ENCODE results near the gene ACTR1B.

Gene ACTR1B

GRCh38 chr2:97678298-97678697, 14.5 kb upstream of the ACTR1B start:
- no peak for TF ChIP-seq CTCF (IDR thresholded peaks at IDR 0.05; ENCODE audit: low read depth, low read length)
- no peak for TF ChIP-seq POLR2A (IDR thresholded peaks at IDR 0.05; ENCODE audit: extremely low read depth, insufficient read length)
- TF ChIP-seq MAX (IDR thresholded peaks at IDR 0.05; ENCODE audit: low read depth, low read length), result no peak
- TF ChIP-seq MYC (IDR thresholded peaks at IDR 0.05; ENCODE audit: low read depth, low read length), result no peak
- H3K4me3 ChIP-seq (ENCODE audit: low read depth, low read length), result no peak overlapping the region
- peak; percentile 39 for DNase-seq (ENCODE audit: low read depth)

GRCh38 chr2:97677480-97677879, 13.6 kb upstream of the ACTR1B start:
- TF ChIP-seq POLR2A (IDR thresholded peaks at IDR 0.05; ENCODE audit: extremely low read depth, insufficient read length) (no peak), CTCF (IDR thresholded peaks at IDR 0.05; ENCODE audit: low read depth, low read length) (no peak), MAX (IDR thresholded peaks at IDR 0.05; ENCODE audit: low read depth, low read length) (no peak), MYC (IDR thresholded peaks at IDR 0.05; ENCODE audit: low read depth, low read length) (no peak)
- no peak for DNase-seq (ENCODE audit: low read depth)
- H3K4me3 ChIP-seq (ENCODE audit: low read depth, low read length), result no peak overlapping the region

- DNase-seq (ENCODE audit: low read depth), result no peak
- H3K4me3 ChIP-seq (ENCODE audit: low read depth, low read length), result no peak overlapping the region
- TF ChIP-seq CTCF (IDR thresholded peaks at IDR 0.05; ENCODE audit: low read depth, low read length) (no peak), MYC (IDR thresholded peaks at IDR 0.05; ENCODE audit: low read depth, low read length) (no peak), POLR2A (IDR thresholded peaks at IDR 0.05; ENCODE audit: extremely low read depth, insufficient read length) (no peak), MAX (IDR thresholded peaks at IDR 0.05; ENCODE audit: low read depth, low read length) (no peak)
Observed at GRCh38 chr2:97676620-97677019, 12.8 kb upstream of the ACTR1B start.

- no peak for TF ChIP-seq MAX (IDR thresholded peaks at IDR 0.05; ENCODE audit: low read depth, low read length)
- TF ChIP-seq CTCF (IDR thresholded peaks at IDR 0.05; ENCODE audit: low read depth, low read length), result no peak
- TF ChIP-seq MYC (IDR thresholded peaks at IDR 0.05; ENCODE audit: low read depth, low read length), result no peak
- no peak for TF ChIP-seq POLR2A (IDR thresholded peaks at IDR 0.05; ENCODE audit: extremely low read depth, insufficient read length)
- DNase-seq (ENCODE audit: low read depth), result no peak
- no peak overlapping the region for H3K4me3 ChIP-seq (ENCODE audit: low read depth, low read length)
Observed at GRCh38 chr2:97675430-97676113, 11.7 kb upstream of the ACTR1B start.

GRCh38 chr2:97673915-97674283, 10.1 kb upstream of the ACTR1B start:
- DNase-seq (ENCODE audit: low read depth), result no peak
- TF ChIP-seq MYC (IDR thresholded peaks at IDR 0.05; ENCODE audit: low read depth, low read length), result no peak
- TF ChIP-seq CTCF (IDR thresholded peaks at IDR 0.05; ENCODE audit: low read depth, low read length), result no peak
- no peak for TF ChIP-seq POLR2A (IDR thresholded peaks at IDR 0.05; ENCODE audit: extremely low read depth, insufficient read length)
- TF ChIP-seq MAX (IDR thresholded peaks at IDR 0.05; ENCODE audit: low read depth, low read length), result no peak
- no peak overlapping the region for H3K4me3 ChIP-seq (ENCODE audit: low read depth, low read length)

All from NB4 (cell line).